ENCODE data around the gene CDK5RAP3.

CDK5RAP3 gene

GRCh38 chr17:48006936-48007709 is 36.2 kb downstream of the CDK5RAP3 start:
- in situ Hi-C loops (cut with MboI; ENCODE audit: low pct_unique_long_range_greater_than_20kb, low sequenced_read_pairs, unreplicated experiment), result no loop called here
- no peak for TF ChIP-seq CTCF (IDR thresholded peaks at IDR 0.05; ENCODE audit: extremely low read depth, insufficient read depth, missing control alignments)
- no peak for DNase-seq (ENCODE audit: low spot score)

GRCh38 chr17:48010193-48010592 is 39.3 kb downstream of the CDK5RAP3 start:
- in situ Hi-C loops (cut with MboI; ENCODE audit: low pct_unique_long_range_greater_than_20kb, low sequenced_read_pairs, unreplicated experiment), result no loop called here
- DNase-seq (ENCODE audit: low spot score), result no peak
- TF ChIP-seq CTCF (IDR thresholded peaks at IDR 0.05; ENCODE audit: extremely low read depth, insufficient read depth, missing control alignments), result no peak

GRCh38 chr17:48011405-48012150 is 40.7 kb downstream of the CDK5RAP3 start:
- peak; percentile 81 for DNase-seq (ENCODE audit: low spot score)
- peak; percentile 69 for TF ChIP-seq CTCF (IDR thresholded peaks at IDR 0.05; ENCODE audit: extremely low read depth, insufficient read depth, missing control alignments)
- in situ Hi-C loops (cut with MboI; ENCODE audit: low pct_unique_long_range_greater_than_20kb, low sequenced_read_pairs, unreplicated experiment), result no loop called here

GRCh38 chr17:48012151-48012520 is 41.2 kb downstream of the CDK5RAP3 start:
- TF ChIP-seq CTCF (IDR thresholded peaks at IDR 0.05; ENCODE audit: extremely low read depth, insufficient read depth, missing control alignments), result peak; percentile 11
- peak; percentile 89 for DNase-seq (ENCODE audit: low spot score)
- in situ Hi-C loops (cut with MboI; ENCODE audit: low pct_unique_long_range_greater_than_20kb, low sequenced_read_pairs, unreplicated experiment), result no loop called here

- in situ Hi-C loops (cut with MboI; ENCODE audit: low pct_unique_long_range_greater_than_20kb, low sequenced_read_pairs, unreplicated experiment), result no loop called here
- no peak for DNase-seq (ENCODE audit: low spot score)
- TF ChIP-seq CTCF (IDR thresholded peaks at IDR 0.05; ENCODE audit: extremely low read depth, insufficient read depth, missing control alignments), result no peak
These were observed 41.7 kb downstream of the CDK5RAP3 start for GRCh38 chr17:48012654-48013053.

GRCh38 chr17:48013876-48014594 is 43.1 kb downstream of the CDK5RAP3 start:
- TF ChIP-seq CTCF (IDR thresholded peaks at IDR 0.05; ENCODE audit: extremely low read depth, insufficient read depth, missing control alignments), result no peak
- no peak for DNase-seq (ENCODE audit: low spot score)
- in situ Hi-C loops (cut with MboI; ENCODE audit: low pct_unique_long_range_greater_than_20kb, low sequenced_read_pairs, unreplicated experiment), result no loop called here
